Keratinocyte (primary cell): ENCODE results near the gene TMCO1. TPM values are rescaled to one million over a fixed set of nuclear protein-coding genes. Genes with fewer than 3 reads are reported as not detected.
"Not testable (repeated sequence)": the region's sequence is repeated elsewhere in the genome, so short reads cannot be mapped to it uniquely, and the experiment has no call there.

ENCODE experiments used
- DNase-seq: peaks from one replicate; pipeline ENCODE4 v3.0.0-alpha.2; 2011; ENCODE audit warnings: low read depth, missing footprints, low spot score
- FAIRE-seq: peaks from 2 replicates; lab custom pipeline; 2011; peaks lifted over from hg19 to GRCh38; lab: Jason Lieb, UNC
- H2AFZ ChIP-seq: 2 replicates; pipeline ENCODE4 v1.6.0; 2012; ENCODE audit warnings: low read length, control low read depth, inconsistent platforms; ENCODE audit not compliant: control insufficient read depth
- H3K27ac ChIP-seq: 2 replicates; pipeline ENCODE4 v1.5.1; 2011; ENCODE audit warnings: low read length; ENCODE audit not compliant: control insufficient read depth, insufficient read depth
- H3K27me3 ChIP-seq: 3 replicates; pipeline ENCODE4 v1.6.0; 2011; ENCODE audit warnings: low read length; ENCODE audit not compliant: control insufficient read depth, insufficient read depth; ENCODE audit errors: extremely low read depth
- H3K36me3 ChIP-seq, 2 experiments: 2 replicates in 1 of 2; 3 replicates in 1 of 2; pipeline ENCODE4 v1.5.1; 2011; ENCODE audit warnings: low read length in 2 of 2, mild to moderate bottlenecking in 1 of 2; ENCODE audit not compliant: control insufficient read depth in 2 of 2, insufficient read depth in 2 of 2; ENCODE audit errors: extremely low read depth in 1 of 2
- H3K4me1 ChIP-seq: 3 replicates; pipeline ENCODE4 v1.5.1; 2011; ENCODE audit warnings: low read length; ENCODE audit not compliant: control insufficient read depth, insufficient read depth; ENCODE audit errors: extremely low read depth
- H3K4me2 ChIP-seq: 3 replicates; pipeline ENCODE4 v1.6.0; 2011; ENCODE audit warnings: low read depth, low read length; ENCODE audit not compliant: control insufficient read depth, insufficient read depth; ENCODE audit errors: extremely low read depth
- H3K4me3 ChIP-seq, 3 experiments: fragments of 200-600 bp in 1 of 3; sonication (generic) in 1 of 3; 2 replicates in 2 of 3; 3 replicates in 1 of 3; pipeline ENCODE4 v1.5.1; 2011 to 2016; ENCODE audit warnings: low read length in 3 of 3, mild to moderate bottlenecking in 3 of 3, control low read depth in 2 of 3, inconsistent platforms in 1 of 3, low read depth in 1 of 3, mixed read lengths in 1 of 3, mixed run types in 1 of 3, moderate library complexity in 1 of 3; ENCODE audit not compliant: control insufficient read depth in 2 of 3, insufficient read depth in 2 of 3; ENCODE audit errors: extremely low read depth in 1 of 3
- H3K79me2 ChIP-seq: 2 replicates; pipeline ENCODE4 v1.6.0; 2012; ENCODE audit warnings: low read length; ENCODE audit not compliant: control insufficient read depth, insufficient read depth
- H3K9ac ChIP-seq: 3 replicates; pipeline ENCODE4 v1.6.0; 2011; ENCODE audit warnings: low read length; ENCODE audit not compliant: control insufficient read depth, insufficient read depth; ENCODE audit errors: extremely low read depth
- H3K9me1 ChIP-seq: 3 replicates; pipeline ENCODE4 v1.6.0; 2011; ENCODE audit warnings: low read length; ENCODE audit not compliant: control insufficient read depth, insufficient read depth; ENCODE audit errors: extremely low read depth
- H3K9me3 ChIP-seq: 2 replicates; pipeline ENCODE4 v1.5.1; 2012; ENCODE audit warnings: low read depth, low read length; ENCODE audit not compliant: control insufficient read depth
- H4K20me1 ChIP-seq: 3 replicates; pipeline ENCODE4 v1.6.0; 2011; ENCODE audit warnings: low read length; ENCODE audit not compliant: control insufficient read depth, insufficient read depth; ENCODE audit errors: extremely low read depth
- EZH2 ChIP-seq: IDR thresholded peaks from one replicate; pipeline ENCODE4 v1.6.1; 2012; ENCODE audit warnings: inconsistent platforms, mild to moderate bottlenecking, low read length, moderate library complexity
- dilution Hi-C: fragments of 300-500 bp; cut with MboI; formaldehyde crosslinking; loops from one replicate; pipeline ENCODE4 v1.7.0; 2020; ENCODE audit warnings: low sequenced_read_pairs; ENCODE audit not compliant: extremely low pct_ligation_motif_present
- polyA plus RNA-seq, 5 experiments: library from polyadenylated mRNA; depleted of rRNA in 3 of 5; stranded (reverse) in 3 of 5; stranded (forward) in 1 of 5; unstranded in 1 of 5; fragments of >200 nt; gene quantifications; 1 replicate in 1 of 5; 2 replicates in 3 of 5; 3 replicates in 1 of 5; pipeline versions ENCODE4 v1.2.1 to v1.2.3, GENCODE V29; 2011 to 2012; ENCODE audit warnings: missing spikeins in 2 of 5, low read depth in 1 of 5, low replicate concordance in 1 of 5
- TF ChIP-seq, protein P1 (sequence below), 3 experiments: IDR thresholded peaks in 1 of 3; conservative IDR thresholded peaks in 1 of 3; optimal IDR thresholded peaks in 1 of 3; 2 replicates in 2 of 3; 3 replicates in 1 of 3; pipeline versions ENCODE3 to v1.5.1; 2011; ENCODE audit warnings: low read length in 3 of 3, mild to moderate bottlenecking in 3 of 3, moderate library complexity in 2 of 3, control low read depth in 1 of 3, inconsistent platforms in 1 of 3; ENCODE audit not compliant: insufficient read depth in 2 of 3; ENCODE audit errors: extremely low read depth in 1 of 3

TMCO1 gene
- polyA plus RNA-seq, 1 donor (not counting 4 experiments of a cell fraction or from before 2014, with no cell fraction given): 172 TPM

DNA sequence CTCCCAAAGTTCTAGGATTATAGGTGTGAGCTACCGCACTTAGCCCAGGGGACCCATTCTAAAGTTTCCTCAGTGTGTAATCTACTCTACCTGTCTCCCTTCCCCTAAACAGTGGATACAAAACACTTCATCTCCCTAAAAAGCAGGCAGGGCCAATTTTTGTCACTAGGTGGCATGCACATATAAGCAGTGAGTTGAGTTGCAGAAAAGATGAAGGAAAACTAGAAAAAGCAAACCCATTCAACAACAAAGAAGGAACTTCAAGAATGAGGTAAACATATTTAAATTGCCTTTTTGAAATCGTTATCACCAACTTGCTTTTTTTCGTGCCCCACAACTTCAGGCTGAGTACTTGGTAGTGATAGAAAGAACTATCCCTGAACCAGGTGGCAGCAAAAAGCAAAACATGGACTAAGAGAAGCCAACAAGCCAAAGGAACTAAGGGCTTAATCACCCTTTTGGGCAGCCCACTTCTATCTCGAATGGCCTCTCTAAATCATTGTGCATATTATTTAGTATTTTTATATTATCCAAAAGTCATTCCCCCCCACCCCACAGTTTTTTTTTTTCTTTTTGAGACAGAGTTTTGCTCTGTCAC lies 50.7 kb downstream of the TMCO1 start:
- no peak for FAIRE-seq
- H3K4me1 ChIP-seq: no peaks in the 10 kb centered on the region
- no peaks in the 10 kb centered on the region for H4K20me1 ChIP-seq
- DNase-seq: no peak
- dilution Hi-C loops: no loop called here
- no peaks in the 10 kb centered on the region for H3K9me3 ChIP-seq
- no peak for TF ChIP-seq EZH2
- TF ChIP-seq, protein P1, sequence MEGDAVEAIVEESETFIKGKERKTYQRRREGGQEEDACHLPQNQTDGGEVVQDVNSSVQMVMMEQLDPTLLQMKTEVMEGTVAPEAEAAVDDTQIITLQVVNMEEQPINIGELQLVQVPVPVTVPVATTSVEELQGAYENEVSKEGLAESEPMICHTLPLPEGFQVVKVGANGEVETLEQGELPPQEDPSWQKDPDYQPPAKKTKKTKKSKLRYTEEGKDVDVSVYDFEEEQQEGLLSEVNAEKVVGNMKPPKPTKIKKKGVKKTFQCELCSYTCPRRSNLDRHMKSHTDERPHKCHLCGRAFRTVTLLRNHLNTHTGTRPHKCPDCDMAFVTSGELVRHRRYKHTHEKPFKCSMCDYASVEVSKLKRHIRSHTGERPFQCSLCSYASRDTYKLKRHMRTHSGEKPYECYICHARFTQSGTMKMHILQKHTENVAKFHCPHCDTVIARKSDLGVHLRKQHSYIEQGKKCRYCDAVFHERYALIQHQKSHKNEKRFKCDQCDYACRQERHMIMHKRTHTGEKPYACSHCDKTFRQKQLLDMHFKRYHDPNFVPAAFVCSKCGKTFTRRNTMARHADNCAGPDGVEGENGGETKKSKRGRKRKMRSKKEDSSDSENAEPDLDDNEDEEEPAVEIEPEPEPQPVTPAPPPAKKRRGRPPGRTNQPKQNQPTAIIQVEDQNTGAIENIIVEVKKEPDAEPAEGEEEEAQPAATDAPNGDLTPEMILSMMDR (optimal IDR thresholded peaks at IDR 0.05 in 1 of 3, IDR thresholded peaks at IDR 0.05 in 1 of 3, conservative IDR thresholded peaks at IDR 0.05 in 1 of 3; ENCODE audit: extremely low read depth in 1 of 3, insufficient read depth in 2 of 3, low read length in 3 of 3): peak; percentile 54 to 66 (median 62)
- no peak overlapping the region for H3K4me2 ChIP-seq
- H2AFZ ChIP-seq: no peak overlapping the region
- no peaks in the 10 kb centered on the region for H3K36me3 ChIP-seq
- no peak overlapping the region for H3K9ac ChIP-seq
- H3K27me3 ChIP-seq: no peaks in the 10 kb centered on the region
- no peaks in the 10 kb centered on the region for H3K79me2 ChIP-seq
- H3K4me3 ChIP-seq: no peak overlapping the region
- no peaks in the 10 kb centered on the region for H3K9me1 ChIP-seq
- H3K27ac ChIP-seq: no peak overlapping the region

DNA sequence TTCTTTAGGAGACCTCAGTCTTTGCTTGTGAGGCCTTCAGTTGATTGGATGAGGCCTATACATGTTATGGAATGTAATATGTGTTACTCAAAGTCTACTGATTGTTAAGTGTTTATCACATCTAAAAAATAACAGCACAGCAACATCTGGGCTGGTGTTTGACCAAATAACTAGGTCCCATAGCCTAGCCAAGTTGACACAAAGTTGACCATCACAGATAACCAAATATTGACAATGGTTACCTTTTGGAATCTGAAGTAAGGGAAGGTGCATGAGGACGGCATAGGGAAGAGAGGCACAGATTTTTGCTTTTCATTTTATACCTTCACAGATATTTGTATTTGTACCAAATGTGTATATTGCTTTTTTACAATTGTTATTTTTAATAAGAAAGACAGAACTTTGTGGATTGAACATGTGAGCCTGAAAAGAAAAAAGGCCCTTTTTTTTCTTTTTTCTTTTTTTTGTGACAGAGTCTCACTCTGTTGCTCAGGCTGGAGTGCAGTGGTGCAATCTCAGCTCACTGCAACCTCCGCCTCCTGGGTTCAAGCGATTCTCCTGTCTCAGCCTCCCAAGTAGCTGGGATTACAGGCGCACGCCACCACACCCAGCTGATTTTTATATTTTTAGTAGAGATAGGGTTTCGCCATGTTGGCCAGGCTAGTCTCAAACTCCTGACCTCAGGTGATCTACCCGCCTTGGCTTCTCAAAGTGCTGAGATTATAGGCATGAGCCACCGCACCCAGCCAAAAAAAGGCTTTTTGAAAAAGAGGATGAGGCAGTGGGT lies 52.2 kb downstream of the TMCO1 start:
- H3K36me3 ChIP-seq, dilution Hi-C loops, H3K9me3 ChIP-seq, H3K27me3 ChIP-seq, H3K79me2 ChIP-seq, H3K9ac ChIP-seq, H4K20me1 ChIP-seq, H3K4me2 ChIP-seq, H2AFZ ChIP-seq, H3K9me1 ChIP-seq, H3K4me1 ChIP-seq, FAIRE-seq, H3K27ac ChIP-seq, H3K4me3 ChIP-seq, DNase-seq: not testable (repeated sequence)
